Endothelial cell of umbilical vein (primary cell): ENCODE results near the gene LRRC39. TPM values are rescaled to one million over a fixed set of nuclear protein-coding genes. Genes with fewer than 3 reads are reported as not detected.

Experiments
- BruUV-seq: library from RNA; stranded (reverse); fragments of 400-500 nt; replicated peaks from 2 replicates; lab custom pipeline; 2021; lab: Mats Ljungman, UMichigan
- CTCF ChIA-PET: fragments of 300-600, 350-600 bp; sonication (Branson Sonifier 250); formaldehyde crosslinking; loops from one replicate; lab custom pipeline; 2021; ENCODE audit warnings: antibody characterized with exemption, inconsistent platforms; lab: Charles Lee
- POLR2A ChIA-PET: fragments of 300-600, 350-600 bp; sonication (Branson Sonifier 250); formaldehyde crosslinking; loops from one replicate; lab custom pipeline; 2021; ENCODE audit warnings: antibody characterized with exemption, inconsistent platforms; lab: Charles Lee
- DNase-seq: peaks from one replicate; pipeline ENCODE4 v3.0.0-alpha.2; 2011; ENCODE audit warnings: low read depth, low spot score
- FAIRE-seq: peaks from 2 replicates; lab custom pipeline; 2011; peaks lifted over from hg19 to GRCh38; lab: Jason Lieb, UNC
- H2AFZ ChIP-seq: 2 replicates; pipeline ENCODE4 v1.6.0; 2012; ENCODE audit warnings: low read depth, low read length, control low read depth, inconsistent platforms
- H3K27ac ChIP-seq: 2 replicates; pipeline ENCODE4 v1.5.1; 2011; ENCODE audit warnings: low read depth, mild to moderate bottlenecking, control low read depth, low read length, moderate library complexity; ENCODE audit not compliant: insufficient read depth
- H3K27me3 ChIP-seq, 2 experiments: 2 replicates each; pipeline versions ENCODE4 v1.6.0 to v1.6.1; 2011; ENCODE audit warnings: low read length in 2 of 2, mixed read lengths in 1 of 2; ENCODE audit not compliant: control insufficient read depth in 2 of 2, insufficient read depth in 2 of 2
- H3K36me3 ChIP-seq, 2 experiments: 2 replicates in 1 of 2; 3 replicates in 1 of 2; pipeline ENCODE4 v1.5.1; 2011; ENCODE audit warnings: low read length in 2 of 2, mild to moderate bottlenecking in 1 of 2, moderate library complexity in 1 of 2; ENCODE audit not compliant: control insufficient read depth in 2 of 2, insufficient read depth in 2 of 2; ENCODE audit errors: extremely low read depth in 1 of 2
- H3K4me1 ChIP-seq: 3 replicates; pipeline ENCODE4 v1.5.1; 2011; ENCODE audit warnings: mild to moderate bottlenecking, low read length; ENCODE audit not compliant: control insufficient read depth, insufficient read depth; ENCODE audit errors: extremely low read depth
- H3K4me2 ChIP-seq: 2 replicates; pipeline ENCODE4 v1.6.1; 2011; ENCODE audit warnings: low read length, control low read depth, mixed read lengths; ENCODE audit not compliant: insufficient read depth
- H3K4me3 ChIP-seq, 3 experiments: fragments of 200-600 bp in 1 of 3; sonication (generic), shearing (Covaris generic) in 1 of 3; replicated peaks in 1 of 3; 2 replicates each; pipeline ENCODE4 v1.5.1; 2011 to 2016; ENCODE audit warnings: control low read depth in 3 of 3, low read length in 3 of 3, mild to moderate bottlenecking in 2 of 3, inconsistent platforms in 1 of 3, low read depth in 1 of 3, moderate library complexity in 1 of 3; ENCODE audit not compliant: insufficient read depth in 1 of 3
- H3K79me2 ChIP-seq: 2 replicates; pipeline ENCODE4 v1.6.0; 2012; ENCODE audit warnings: low read length, inconsistent platforms; ENCODE audit not compliant: control insufficient read depth, insufficient read depth
- H3K9ac ChIP-seq: replicated peaks from 2 replicates; pipeline ENCODE3; 2011; ENCODE audit warnings: low read length, control low read depth; ENCODE audit not compliant: insufficient read depth; ENCODE audit errors: extremely low read depth
- H3K9me1 ChIP-seq: replicated peaks from 3 replicates; pipeline ENCODE4 v1.6.0; 2011; ENCODE audit warnings: mild to moderate bottlenecking, low read length; ENCODE audit not compliant: control insufficient read depth, insufficient read depth; ENCODE audit errors: extremely low read depth
- H3K9me3 ChIP-seq: replicated peaks from 2 replicates; pipeline ENCODE4 v1.5.1; 2012; ENCODE audit warnings: low read length, inconsistent platforms; ENCODE audit not compliant: control insufficient read depth, insufficient read depth
- H4K20me1 ChIP-seq: replicated peaks from 2 replicates; pipeline ENCODE3; 2011; ENCODE audit warnings: mild to moderate bottlenecking, low read length; ENCODE audit not compliant: control insufficient read depth, insufficient read depth; ENCODE audit errors: extremely low read depth
- EZH2 ChIP-seq: IDR thresholded peaks from 2 replicates; pipeline ENCODE4 v1.6.1; 2012; ENCODE audit warnings: borderline replicate concordance, low read depth, mild to moderate bottlenecking, moderate library complexity, low read length, inconsistent platforms; ENCODE audit not compliant: severe bottlenecking
- FOS ChIP-seq: IDR thresholded peaks from 2 replicates; pipeline ENCODE4 v1.6.1; 2011; ENCODE audit warnings: mild to moderate bottlenecking, low read length, moderate library complexity, borderline replicate concordance; ENCODE audit not compliant: insufficient read depth
- GATA2 ChIP-seq: IDR thresholded peaks from 2 replicates; pipeline ENCODE4 v1.7.0; 2011; ENCODE audit warnings: low read depth, mild to moderate bottlenecking, moderate library complexity, mixed read lengths, low read length; ENCODE audit not compliant: insufficient read length, insufficient read depth
- JUN ChIP-seq: IDR thresholded peaks from 2 replicates; pipeline ENCODE4 v1.6.1; 2011; ENCODE audit warnings: borderline replicate concordance, low read depth; ENCODE audit not compliant: insufficient read length, insufficient read depth
- MYC ChIP-seq: IDR thresholded peaks from one replicate; pipeline ENCODE4 v1.6.1; 2011; ENCODE audit warnings: mild to moderate bottlenecking, low read depth, low read length
- POLR2A ChIP-seq: IDR thresholded peaks from 2 replicates; pipeline ENCODE4 v1.6.1; 2012; ENCODE audit warnings: low read depth, mild to moderate bottlenecking, control low read depth, low read length
- POLR2AphosphoS5 ChIP-seq: IDR thresholded peaks from 2 replicates; pipeline ENCODE4 v1.6.1; 2012; ENCODE audit warnings: low read depth, mild to moderate bottlenecking, control low read depth, low read length, moderate library complexity; ENCODE audit not compliant: insufficient read depth
- dilution Hi-C: fragments of 300-500 bp; cut with MboI; formaldehyde crosslinking; loops from one replicate; pipeline ENCODE4 v1.15.0; 2019; ENCODE audit warnings: low sequenced_read_pairs; ENCODE audit not compliant: extremely low pct_ligation_motif_present
- intact Hi-C: fragments of 100-400 bp; cut with micrococcal nuclease; formaldehyde crosslinking; loops from one replicate; pipeline ENCODE4 v1.10.0; 2022
- polyA plus RNA-seq, 4 experiments: library from polyadenylated mRNA; depleted of rRNA in 3 of 4; stranded (reverse) in 3 of 4; unstranded in 1 of 4; fragments of >200 nt; gene quantifications; 2 replicates each; pipeline versions ENCODE4 v1.2.1 to v1.2.3, GENCODE V29; 2011 to 2012; ENCODE audit warnings: missing spikeins in 1 of 4
- total RNA-seq: library from RNA; stranded (reverse); gene quantifications from 2 replicates; pipeline ENCODE4 v1.2.3, GENCODE V29; 2021
- TF ChIP-seq, protein P1 (sequence below), 2 donors: IDR thresholded peaks; 1 replicate in 1 of 2; 2 replicates in 1 of 2; pipeline ENCODE4 v1.5.1; 2011; ENCODE audit warnings: low read length in 2 of 2, mild to moderate bottlenecking in 2 of 2, moderate library complexity in 2 of 2, control low read depth in 1 of 2, inconsistent platforms in 1 of 2, low read depth in 1 of 2; ENCODE audit not compliant: insufficient read depth in 1 of 2; ENCODE audit errors: extremely low read depth in 1 of 2
- TF ChIP-seq, protein P2 (sequence below): IDR thresholded peaks from 2 replicates; pipeline ENCODE4 v1.6.1; 2011; ENCODE audit not compliant: insufficient read depth, insufficient read length

LRRC39 gene
- total and polyA plus RNA-seq, 2 donors (not counting 3 experiments of a cell fraction or from before 2014, with no cell fraction given) = 0.40 to 0.65 TPM

DNA sequence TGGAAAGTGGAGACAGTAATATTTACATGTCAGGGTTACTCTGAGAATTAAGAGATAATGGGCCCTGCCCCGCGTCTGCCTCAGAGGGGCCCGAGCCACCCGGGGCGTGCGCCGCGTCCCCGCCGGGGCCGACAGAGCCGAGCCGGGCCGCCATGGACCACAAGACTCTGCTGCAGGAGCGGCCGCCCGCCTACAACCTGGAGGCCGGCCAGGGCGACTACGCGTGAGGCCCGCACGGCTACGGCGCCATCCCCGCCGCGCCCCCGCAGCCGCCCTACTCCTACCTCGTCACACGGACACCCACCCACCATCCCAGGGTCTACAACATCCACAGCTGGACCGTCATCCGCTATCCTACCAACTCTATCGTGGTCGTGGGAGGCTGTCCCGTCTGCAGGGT is 35.1 kb upstream of the LRRC39 start:
- Histone ChIP-seq H3K27me3 (no peaks in the 10 kb centered on the region), H3K79me2 (no peaks in the 10 kb centered on the region), H2AFZ (no peak overlapping the region), H4K20me1 (no peaks in the 10 kb centered on the region), H3K9me3 (no peaks in the 10 kb centered on the region), H3K9ac (no peak overlapping the region), H3K27ac (no peak overlapping the region), H3K36me3 (peaks cover 4 to 7% of the 10 kb centered on the region in 2 experiments), H3K4me2 (no peak overlapping the region), H3K4me1 (no peaks in the 10 kb centered on the region), H3K9me1 (no peaks in the 10 kb centered on the region), H3K4me3 (no peak overlapping the region)
- CTCF ChIA-PET = interaction anchor here (1.5 kb wide), 1 partner anchor 9 kb away, joined by 8 read pairs; no protein-coding TSS in a partner anchor
- no peak for FAIRE-seq
- dilution Hi-C loops = no loop called here
- TF ChIP-seq POLR2AphosphoS5 (no peak), GATA2 (no peak), POLR2A (no peak), JUN (no peak), EZH2 (no peak), FOS (no peak), MYC (no peak)
- TF ChIP-seq, protein P1, sequence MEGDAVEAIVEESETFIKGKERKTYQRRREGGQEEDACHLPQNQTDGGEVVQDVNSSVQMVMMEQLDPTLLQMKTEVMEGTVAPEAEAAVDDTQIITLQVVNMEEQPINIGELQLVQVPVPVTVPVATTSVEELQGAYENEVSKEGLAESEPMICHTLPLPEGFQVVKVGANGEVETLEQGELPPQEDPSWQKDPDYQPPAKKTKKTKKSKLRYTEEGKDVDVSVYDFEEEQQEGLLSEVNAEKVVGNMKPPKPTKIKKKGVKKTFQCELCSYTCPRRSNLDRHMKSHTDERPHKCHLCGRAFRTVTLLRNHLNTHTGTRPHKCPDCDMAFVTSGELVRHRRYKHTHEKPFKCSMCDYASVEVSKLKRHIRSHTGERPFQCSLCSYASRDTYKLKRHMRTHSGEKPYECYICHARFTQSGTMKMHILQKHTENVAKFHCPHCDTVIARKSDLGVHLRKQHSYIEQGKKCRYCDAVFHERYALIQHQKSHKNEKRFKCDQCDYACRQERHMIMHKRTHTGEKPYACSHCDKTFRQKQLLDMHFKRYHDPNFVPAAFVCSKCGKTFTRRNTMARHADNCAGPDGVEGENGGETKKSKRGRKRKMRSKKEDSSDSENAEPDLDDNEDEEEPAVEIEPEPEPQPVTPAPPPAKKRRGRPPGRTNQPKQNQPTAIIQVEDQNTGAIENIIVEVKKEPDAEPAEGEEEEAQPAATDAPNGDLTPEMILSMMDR (IDR thresholded peaks at IDR 0.05; ENCODE audit: extremely low read depth in 1 of 2, insufficient read depth in 1 of 2, low read depth in 1 of 2, low read length in 2 of 2) = no peak
- TF ChIP-seq, protein P2, sequence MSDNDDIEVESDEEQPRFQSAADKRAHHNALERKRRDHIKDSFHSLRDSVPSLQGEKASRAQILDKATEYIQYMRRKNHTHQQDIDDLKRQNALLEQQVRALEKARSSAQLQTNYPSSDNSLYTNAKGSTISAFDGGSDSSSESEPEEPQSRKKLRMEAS = no peak
- POLR2A ChIA-PET = no interaction called here
- DNase-seq = no peak
- intact Hi-C loops = no loop called here
- no TSS peak for BruUV-seq
